Vagina (tissue), 2 donors: Measurements from ENCODE around the gene MAB21L4. TPM values are rescaled to one million over a fixed set of nuclear protein-coding genes. Genes with fewer than 3 reads are reported as not detected.

Experiments
- DNase-seq, 2 donors: peaks; one replicate each; pipeline ENCODE4 v3.0.0-alpha.2; 2017; ENCODE audit errors: extremely low spot score in 2 of 2
- H3K27ac ChIP-seq: fragments of 200-600 bp; sonication (generic); one replicate; pipeline ENCODE4 v1.5.1; 2019
- H3K27me3 ChIP-seq: fragments of 200-600 bp; sonication (generic); one replicate; pipeline ENCODE4 v1.5.1; 2019
- H3K36me3 ChIP-seq, 2 donors: fragments of 200-600 bp; sonication (generic); one replicate each; pipeline ENCODE4 v1.5.1; 2017 to 2019
- H3K4me1 ChIP-seq: fragments of 200-600 bp; sonication (generic); one replicate; pipeline ENCODE4 v1.5.1; 2019
- H3K4me3 ChIP-seq, 2 donors: fragments of 200-600 bp; sonication (generic); 1 replicate in 1 of 2; 2 replicates in 1 of 2; pipeline ENCODE4 v1.5.1; 2016 to 2019
- H3K9me3 ChIP-seq: fragments of 200-600 bp; sonication (generic); one replicate; pipeline ENCODE4 v1.5.1; 2019
- POLR2A ChIP-seq, 2 donors: fragments of 450-650 bp; IDR thresholded peaks; one replicate each; pipeline ENCODE4 v1.6.1; 2017; ENCODE audit warnings: antibody characterized with exemption in 2 of 2, mild to moderate bottlenecking in 2 of 2, moderate library complexity in 2 of 2
- POLR2AphosphoS5 ChIP-seq, 2 donors: sonication (generic); formaldehyde crosslinking; IDR thresholded peaks; one replicate each; pipeline ENCODE4 v1.9.0; 2017; ENCODE audit warnings: antibody characterized with exemption in 2 of 2, mild to moderate bottlenecking in 2 of 2, low read depth in 1 of 2; ENCODE audit not compliant: insufficient read depth in 1 of 2
- intact Hi-C: fragments of 100-400 bp; cut with DNase I; formaldehyde crosslinking; loops from one replicate; pipeline ENCODE4 v1.15.1; 2023
- total RNA-seq: library from RNA; depleted of rRNA; stranded (reverse); fragments of >200 nt; gene quantifications from one replicate; pipeline ENCODE4 v1.2.3, GENCODE V29; 2016
- TF ChIP-seq, protein P1 (sequence below), 3 experiments: fragments of 450-650 bp in 2 of 3; fragments of 200-600 bp in 1 of 3; sonication (generic) in 1 of 3; IDR thresholded peaks; one replicate each; pipeline ENCODE4 v1.5.1; 2017 to 2019; ENCODE audit warnings: antibody characterized with exemption in 3 of 3, mild to moderate bottlenecking in 2 of 3, moderate library complexity in 2 of 3

Gene MAB21L4
- total RNA-seq, 1 donor from 2014 or later: 21.1 TPM

DNA sequence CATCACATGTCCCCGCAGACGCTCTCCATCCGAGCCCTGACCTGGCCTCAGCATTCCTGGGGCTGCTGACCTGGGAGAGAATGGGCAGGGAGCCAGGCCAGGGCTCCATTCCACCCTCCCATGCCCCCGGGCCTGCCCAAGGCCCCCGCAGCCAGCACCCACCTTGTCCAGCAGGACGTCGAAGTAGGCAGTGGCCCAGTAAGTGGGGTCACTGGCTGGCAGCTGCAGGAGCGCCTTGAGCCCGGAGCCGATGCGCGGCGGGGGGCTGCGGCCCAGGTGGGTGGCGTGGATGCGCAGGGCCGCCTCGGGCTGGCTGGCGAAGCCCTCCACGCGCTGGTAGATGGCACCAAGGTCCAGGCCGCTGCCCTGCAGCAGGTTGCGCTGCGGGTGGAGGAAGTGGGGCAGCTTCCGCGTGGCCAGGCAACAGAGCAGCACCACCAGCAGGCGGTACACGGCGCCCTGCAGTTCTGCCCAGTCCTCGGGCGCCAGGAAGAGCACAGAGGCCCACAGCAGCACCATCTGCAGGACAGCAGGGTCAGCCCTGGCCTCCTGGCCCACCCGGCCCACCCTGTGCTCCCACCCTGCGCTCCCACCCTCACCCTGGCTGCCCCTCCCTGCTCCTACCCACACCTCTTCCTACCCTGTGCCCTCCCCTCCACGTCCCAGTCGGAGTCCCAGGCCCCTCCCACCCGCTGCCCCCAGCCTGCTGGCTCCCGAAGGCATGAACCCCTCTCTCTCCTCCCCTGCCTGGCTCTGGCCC lies 7.6 kb downstream of the MAB21L4 start:
- intact Hi-C loops: no loop called here
- H3K9me3 ChIP-seq: no peaks in the 10 kb centered on the region
- no peak overlapping the region for H3K27ac ChIP-seq
- TF ChIP-seq POLR2A (IDR thresholded peaks at IDR 0.05) (no peak), POLR2AphosphoS5 (IDR thresholded peaks at IDR 0.05; ENCODE audit: insufficient read depth in 1 of 2, low read depth in 1 of 2) (no peak)
- TF ChIP-seq, protein P1, sequence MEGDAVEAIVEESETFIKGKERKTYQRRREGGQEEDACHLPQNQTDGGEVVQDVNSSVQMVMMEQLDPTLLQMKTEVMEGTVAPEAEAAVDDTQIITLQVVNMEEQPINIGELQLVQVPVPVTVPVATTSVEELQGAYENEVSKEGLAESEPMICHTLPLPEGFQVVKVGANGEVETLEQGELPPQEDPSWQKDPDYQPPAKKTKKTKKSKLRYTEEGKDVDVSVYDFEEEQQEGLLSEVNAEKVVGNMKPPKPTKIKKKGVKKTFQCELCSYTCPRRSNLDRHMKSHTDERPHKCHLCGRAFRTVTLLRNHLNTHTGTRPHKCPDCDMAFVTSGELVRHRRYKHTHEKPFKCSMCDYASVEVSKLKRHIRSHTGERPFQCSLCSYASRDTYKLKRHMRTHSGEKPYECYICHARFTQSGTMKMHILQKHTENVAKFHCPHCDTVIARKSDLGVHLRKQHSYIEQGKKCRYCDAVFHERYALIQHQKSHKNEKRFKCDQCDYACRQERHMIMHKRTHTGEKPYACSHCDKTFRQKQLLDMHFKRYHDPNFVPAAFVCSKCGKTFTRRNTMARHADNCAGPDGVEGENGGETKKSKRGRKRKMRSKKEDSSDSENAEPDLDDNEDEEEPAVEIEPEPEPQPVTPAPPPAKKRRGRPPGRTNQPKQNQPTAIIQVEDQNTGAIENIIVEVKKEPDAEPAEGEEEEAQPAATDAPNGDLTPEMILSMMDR (IDR thresholded peaks at IDR 0.05): no peak
- H3K36me3 ChIP-seq: no peaks in the 10 kb centered on the region
- H3K27me3 ChIP-seq: no peaks in the 10 kb centered on the region
- no peak overlapping the region for H3K4me3 ChIP-seq
- H3K4me1 ChIP-seq: peaks cover 5% of the 10 kb centered on the region
- DNase-seq: no peak

DNA sequence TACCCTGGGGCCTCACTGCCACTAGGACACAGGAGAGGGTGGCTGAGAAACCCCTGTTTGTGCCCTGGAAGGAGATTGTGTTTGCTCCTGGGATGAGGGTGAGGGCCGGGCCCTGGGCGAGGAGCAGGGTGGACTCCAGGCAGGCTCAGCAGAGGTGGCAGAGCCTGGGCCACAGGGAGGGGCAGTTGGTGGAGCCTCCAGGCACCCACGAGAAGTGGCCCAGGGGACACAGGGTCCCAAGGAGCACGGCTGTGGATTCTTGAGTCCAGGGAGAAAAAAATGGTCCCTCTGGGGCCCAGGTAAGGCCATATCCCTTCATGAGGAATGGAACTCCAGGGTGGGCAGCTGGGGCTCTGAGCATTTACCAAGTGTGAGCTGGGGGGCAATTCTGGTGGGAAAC lies 8.3 kb downstream of the MAB21L4 start:
- intact Hi-C loops: no loop called here
- no peak for DNase-seq
- H3K27me3 ChIP-seq: no peaks in the 10 kb centered on the region
- no peak for TF ChIP-seq POLR2A (IDR thresholded peaks at IDR 0.05)
- no peak for TF ChIP-seq POLR2AphosphoS5 (IDR thresholded peaks at IDR 0.05; ENCODE audit: insufficient read depth in 1 of 2, low read depth in 1 of 2)
- TF ChIP-seq, protein P1 (IDR thresholded peaks at IDR 0.05): no peak
- no peak overlapping the region for H3K27ac ChIP-seq
- no peak overlapping the region for H3K4me3 ChIP-seq
- H3K4me1 ChIP-seq: no peaks in the 10 kb centered on the region
- H3K9me3 ChIP-seq: no peaks in the 10 kb centered on the region
- H3K36me3 ChIP-seq: no peaks in the 10 kb centered on the region

DNA sequence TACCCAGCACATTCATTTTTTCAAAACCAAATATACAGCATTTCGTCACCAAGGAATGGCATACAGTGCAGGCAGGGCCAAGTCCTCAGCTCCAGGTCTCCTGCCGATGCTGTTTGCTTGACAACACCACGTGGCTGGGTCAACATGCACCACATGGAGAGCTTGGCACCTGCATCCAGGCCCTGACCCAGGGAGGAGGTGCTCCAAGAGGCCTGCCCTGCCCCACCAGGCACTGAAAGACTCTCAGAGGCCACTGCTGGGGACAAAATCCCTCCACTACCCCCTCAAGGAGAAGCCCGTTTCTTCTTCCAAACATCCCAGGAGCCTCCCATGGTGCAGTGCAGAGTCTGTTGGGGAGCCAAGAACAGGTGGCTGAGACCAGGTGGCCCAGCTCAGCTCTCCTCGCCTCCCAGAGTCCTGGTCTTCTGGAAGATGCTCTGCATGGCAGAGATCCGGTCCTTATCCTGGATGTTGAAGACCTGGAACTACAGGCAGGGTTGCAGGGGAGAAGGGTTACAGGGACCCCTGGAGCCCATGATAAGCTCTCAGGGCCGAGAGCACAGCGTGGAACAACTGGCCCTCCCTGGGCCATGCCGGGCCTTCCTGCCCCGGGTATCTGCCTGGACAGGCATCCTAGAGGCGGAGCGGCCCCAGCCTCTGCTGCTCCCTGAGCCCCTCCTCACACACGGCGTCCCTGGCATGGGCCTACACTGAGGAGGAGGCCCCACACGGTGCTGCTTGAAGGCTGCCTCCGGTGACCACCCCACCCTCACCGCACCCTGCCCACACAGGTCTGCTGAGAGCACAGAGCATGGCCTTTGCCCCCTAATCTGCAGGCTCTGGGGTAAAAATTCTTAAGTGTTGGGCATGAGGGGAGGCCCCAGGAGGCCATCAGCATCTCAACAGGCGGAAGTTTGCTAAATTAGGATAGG lies 9.0 kb downstream of the MAB21L4 start:
- intact Hi-C loops: no loop called here
- TF ChIP-seq, protein P1 (IDR thresholded peaks at IDR 0.05): no peak
- TF ChIP-seq POLR2AphosphoS5 (IDR thresholded peaks at IDR 0.05; ENCODE audit: insufficient read depth in 1 of 2, low read depth in 1 of 2) (no peak), POLR2A (IDR thresholded peaks at IDR 0.05) (no peak)
- DNase-seq: no peak
- Histone ChIP-seq H3K4me1 (no peaks in the 10 kb centered on the region), H3K27ac (no peak overlapping the region), H3K27me3 (no peaks in the 10 kb centered on the region), H3K4me3 (no peak overlapping the region), H3K36me3 (no peaks in the 10 kb centered on the region), H3K9me3 (no peaks in the 10 kb centered on the region)

DNA sequence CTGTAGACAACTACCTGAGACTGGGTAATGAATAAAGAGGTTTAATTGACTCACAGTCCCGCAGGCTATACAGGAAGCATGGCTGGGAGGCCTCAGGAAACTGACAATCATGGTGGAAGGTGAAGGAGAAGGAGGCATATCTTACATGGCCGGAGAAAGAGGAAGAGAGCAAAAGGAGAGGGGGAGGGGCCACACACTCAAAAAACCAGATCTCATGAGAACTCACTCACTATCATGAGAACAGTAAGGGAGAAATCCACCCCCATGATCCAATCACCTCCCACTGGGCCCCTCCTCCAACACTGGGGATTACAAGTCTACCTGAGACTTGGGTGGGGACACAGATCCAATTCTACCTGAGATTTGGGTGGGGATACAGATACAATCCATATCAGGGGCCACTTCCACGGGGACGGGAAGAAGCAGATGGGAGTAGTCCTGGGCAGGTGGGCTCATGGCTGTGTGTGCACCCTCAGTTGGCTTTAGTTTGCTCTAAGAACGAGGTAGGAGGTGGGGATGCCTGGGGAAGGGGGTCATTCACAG lies 9.9 kb downstream of the MAB21L4 start:
- TF ChIP-seq POLR2A (IDR thresholded peaks at IDR 0.05) (no peak), POLR2AphosphoS5 (IDR thresholded peaks at IDR 0.05; ENCODE audit: insufficient read depth in 1 of 2, low read depth in 1 of 2) (no peak)
- TF ChIP-seq, protein P1 (IDR thresholded peaks at IDR 0.05): no peak

More for the DNA sequence above, 9.9 kb downstream of the MAB21L4 start:
- Histone ChIP-seq H3K27me3 (no peaks in the 10 kb centered on the region), H3K4me1 (no peaks in the 10 kb centered on the region), H3K36me3 (no peaks in the 10 kb centered on the region), H3K4me3 (no peak overlapping the region), H3K9me3 (no peaks in the 10 kb centered on the region), H3K27ac (no peak overlapping the region)
- intact Hi-C loops: no loop called here
- no peak for DNase-seq
